WTC11 (cell line): Measurements from ENCODE around the gene SYPL1. TPM values are rescaled to one million over a fixed set of nuclear protein-coding genes. Genes with fewer than 3 reads are reported as not detected.

Source experiments
- ATAC-seq: fragments of 200-7000 bp; cut with Tn5 transposase; 2 replicates; pipeline ENCODE4 v1.10.0; 2021; ENCODE audit warnings: mild to moderate bottlenecking, moderate library complexity
- CTCF ChIA-PET: fragments of 300-600 bp; sonication (Branson Sonifier 250); formaldehyde crosslinking; loops from one replicate; lab custom pipeline; 2021; ENCODE audit warnings: antibody characterized with exemption; lab: Charles Lee
- POLR2A ChIA-PET: fragments of 350-600 bp; sonication (Branson Sonifier 250); formaldehyde crosslinking; loops from one replicate; lab custom pipeline; 2021; ENCODE audit warnings: antibody characterized with exemption; lab: Charles Lee
- DNase-seq: peaks from one replicate; pipeline ENCODE4 v3.0.0; 2021; ENCODE audit warnings: low spot score
- H3K27ac Mint-ChIP-seq: 2 replicates; pipeline ENCODE4 v1.8.0; 2021; ENCODE audit warnings: mixed read lengths
- H3K27me3 Mint-ChIP-seq: 2 replicates; pipeline ENCODE4 v1.8.0; 2021; ENCODE audit warnings: low read depth, mild to moderate bottlenecking, moderate library complexity, mixed read lengths
- H3K36me3 Mint-ChIP-seq: 2 replicates; pipeline ENCODE4 v1.8.0; 2021; ENCODE audit warnings: mixed read lengths
- H3K4me1 Mint-ChIP-seq: 2 replicates; pipeline ENCODE4 v1.8.0; 2022; ENCODE audit warnings: mixed read lengths
- H3K4me3 Mint-ChIP-seq: 2 replicates; pipeline ENCODE4 v1.8.0; 2021; ENCODE audit warnings: mild to moderate bottlenecking, moderate library complexity, mixed read lengths
- H3K9me3 Mint-ChIP-seq: 2 replicates; pipeline ENCODE4 v1.8.0; 2021; ENCODE audit warnings: mixed read lengths
- ETV6 ChIP-seq: sonication (generic); formaldehyde crosslinking; IDR thresholded peaks from 2 replicates; pipeline ENCODE4 v1.8.1; 2022; ENCODE audit warnings: mild to moderate bottlenecking, missing genetic modification reagents
- FOXK1 ChIP-seq: sonication (generic); formaldehyde crosslinking; IDR thresholded peaks from 2 replicates; pipeline ENCODE4 v1.8.0; 2022; ENCODE audit warnings: mild to moderate bottlenecking, moderate library complexity, missing genetic modification reagents
- SMAD3 ChIP-seq: sonication (generic); formaldehyde crosslinking; IDR thresholded peaks from 2 replicates; pipeline ENCODE4 v1.8.0; 2022; ENCODE audit warnings: missing genetic modification reagents, mild to moderate bottlenecking, borderline replicate concordance
- SP1 ChIP-seq: sonication (generic); formaldehyde crosslinking; conservative IDR thresholded peaks from 2 replicates; pipeline ENCODE4 v1.8.1; 2022; ENCODE audit warnings: missing genetic modification reagents
- TEAD1 ChIP-seq: sonication (generic); formaldehyde crosslinking; IDR thresholded peaks from 2 replicates; pipeline ENCODE4 v1.8.0; 2022; ENCODE audit warnings: mild to moderate bottlenecking, missing genetic modification reagents
- ZNF121 ChIP-seq: sonication (generic); formaldehyde crosslinking; IDR thresholded peaks from 2 replicates; pipeline ENCODE4 v1.8.0; 2023; ENCODE audit warnings: missing genetic modification reagents
- total RNA-seq: library from RNA; stranded (reverse); gene quantifications from 3 replicates; pipeline ENCODE4 v1.2.3, GENCODE V29; 2021
- TF ChIP-seq, protein P1 (sequence below): sonication (generic); formaldehyde crosslinking; IDR thresholded peaks from 2 replicates; pipeline ENCODE4 v1.8.0; 2022; ENCODE audit warnings: mild to moderate bottlenecking, missing genetic modification reagents
- TF ChIP-seq, protein P2 (sequence below): sonication (generic); formaldehyde crosslinking; IDR thresholded peaks from 2 replicates; pipeline ENCODE4 v1.8.0; 2022; ENCODE audit warnings: mild to moderate bottlenecking, missing genetic modification reagents
- TF ChIP-seq, protein P3 (sequence below): sonication (generic); formaldehyde crosslinking; IDR thresholded peaks from 2 replicates; pipeline ENCODE4 v1.8.0; 2023; ENCODE audit warnings: missing genetic modification reagents, mild to moderate bottlenecking, borderline replicate concordance
- TF ChIP-seq, protein P4 (sequence below): sonication (generic); formaldehyde crosslinking; IDR thresholded peaks from 2 replicates; pipeline ENCODE4 v1.8.0; 2022; ENCODE audit warnings: mild to moderate bottlenecking, missing genetic modification reagents
- TF ChIP-seq, protein P5 (sequence below): fragments of 250-450 bp; sonication (Bioruptor Pico); IDR thresholded peaks from 2 replicates; pipeline ENCODE4 v1.9.0; 2021; ENCODE audit warnings: mild to moderate bottlenecking, borderline replicate concordance
- TF ChIP-seq, protein P6 (sequence below): sonication (generic); formaldehyde crosslinking; IDR thresholded peaks from 2 replicates; pipeline ENCODE4 v1.8.1; 2022; ENCODE audit warnings: low read depth, missing genetic modification reagents, borderline replicate concordance
- TF ChIP-seq, protein P7 (sequence below): sonication (generic); formaldehyde crosslinking; IDR thresholded peaks from 2 replicates; pipeline ENCODE4 v1.8.1; 2023; ENCODE audit warnings: mild to moderate bottlenecking, missing genetic modification reagents, borderline replicate concordance
- TF ChIP-seq, protein P8 (sequence below): sonication (generic); formaldehyde crosslinking; IDR thresholded peaks from 2 replicates; pipeline ENCODE4 v1.8.1; 2022; ENCODE audit warnings: mild to moderate bottlenecking, moderate library complexity, missing genetic modification reagents

Gene SYPL1
- total RNA-seq, 1 experiment from 2014 or later = 54.8 TPM

DNA sequence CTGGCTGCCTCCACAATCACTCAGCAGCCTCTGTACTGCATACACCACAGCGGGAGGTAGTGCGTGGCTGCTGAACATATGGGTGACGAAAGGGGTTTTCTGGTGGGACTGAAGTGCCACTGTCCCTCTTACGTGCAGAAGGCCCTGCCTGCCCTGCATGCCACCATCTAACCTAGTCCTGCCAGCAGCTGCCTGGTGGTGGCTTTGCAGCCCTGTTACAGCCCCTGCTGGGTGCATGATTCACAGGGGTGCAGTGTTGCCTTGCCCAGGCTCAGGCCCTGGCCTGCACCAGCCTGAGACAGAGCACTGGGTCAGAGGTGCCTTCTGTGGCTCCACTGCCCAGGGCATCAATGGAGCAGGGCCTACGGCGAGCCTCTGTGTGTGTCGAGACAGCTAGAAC is 50.1 kb downstream of the SYPL1 start:
- Mint-ChIP-seq H3K4me1 (peaks cover 20% of the 10 kb centered on the region), H3K9me3 (peaks cover 12% of the 10 kb centered on the region), H3K27ac (peak overlapping the region; percentile 46; the same call in 1 of the 2 replicates), H3K27me3 (no peaks in the 10 kb centered on the region; the same call in none of the 2 replicates)
- ChIA-PET POLR2A (no interaction called here), CTCF (no interaction called here)
- DNase-seq = no peak
- TF ChIP-seq, protein P1, sequence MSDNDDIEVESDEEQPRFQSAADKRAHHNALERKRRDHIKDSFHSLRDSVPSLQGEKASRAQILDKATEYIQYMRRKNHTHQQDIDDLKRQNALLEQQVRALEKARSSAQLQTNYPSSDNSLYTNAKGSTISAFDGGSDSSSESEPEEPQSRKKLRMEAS (CRISPR knock-in tag) = no peak
- TF ChIP-seq SMAD3 (CRISPR knock-in tag) = no peak
- TF ChIP-seq, protein P2, sequence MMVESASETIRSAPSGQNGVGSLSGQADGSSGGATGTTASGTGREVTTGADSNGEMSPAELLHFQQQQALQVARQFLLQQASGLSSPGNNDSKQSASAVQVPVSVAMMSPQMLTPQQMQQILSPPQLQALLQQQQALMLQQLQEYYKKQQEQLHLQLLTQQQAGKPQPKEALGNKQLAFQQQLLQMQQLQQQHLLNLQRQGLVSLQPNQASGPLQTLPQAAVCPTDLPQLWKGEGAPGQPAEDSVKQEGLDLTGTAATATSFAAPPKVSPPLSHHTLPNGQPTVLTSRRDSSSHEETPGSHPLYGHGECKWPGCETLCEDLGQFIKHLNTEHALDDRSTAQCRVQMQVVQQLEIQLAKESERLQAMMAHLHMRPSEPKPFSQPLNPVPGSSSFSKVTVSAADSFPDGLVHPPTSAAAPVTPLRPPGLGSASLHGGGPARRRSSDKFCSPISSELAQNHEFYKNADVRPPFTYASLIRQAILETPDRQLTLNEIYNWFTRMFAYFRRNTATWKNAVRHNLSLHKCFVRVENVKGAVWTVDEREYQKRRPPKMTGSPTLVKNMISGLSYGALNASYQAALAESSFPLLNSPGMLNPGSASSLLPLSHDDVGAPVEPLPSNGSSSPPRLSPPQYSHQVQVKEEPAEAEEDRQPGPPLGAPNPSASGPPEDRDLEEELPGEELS (CRISPR knock-in tag) = no peak
- TF ChIP-seq, protein P3, sequence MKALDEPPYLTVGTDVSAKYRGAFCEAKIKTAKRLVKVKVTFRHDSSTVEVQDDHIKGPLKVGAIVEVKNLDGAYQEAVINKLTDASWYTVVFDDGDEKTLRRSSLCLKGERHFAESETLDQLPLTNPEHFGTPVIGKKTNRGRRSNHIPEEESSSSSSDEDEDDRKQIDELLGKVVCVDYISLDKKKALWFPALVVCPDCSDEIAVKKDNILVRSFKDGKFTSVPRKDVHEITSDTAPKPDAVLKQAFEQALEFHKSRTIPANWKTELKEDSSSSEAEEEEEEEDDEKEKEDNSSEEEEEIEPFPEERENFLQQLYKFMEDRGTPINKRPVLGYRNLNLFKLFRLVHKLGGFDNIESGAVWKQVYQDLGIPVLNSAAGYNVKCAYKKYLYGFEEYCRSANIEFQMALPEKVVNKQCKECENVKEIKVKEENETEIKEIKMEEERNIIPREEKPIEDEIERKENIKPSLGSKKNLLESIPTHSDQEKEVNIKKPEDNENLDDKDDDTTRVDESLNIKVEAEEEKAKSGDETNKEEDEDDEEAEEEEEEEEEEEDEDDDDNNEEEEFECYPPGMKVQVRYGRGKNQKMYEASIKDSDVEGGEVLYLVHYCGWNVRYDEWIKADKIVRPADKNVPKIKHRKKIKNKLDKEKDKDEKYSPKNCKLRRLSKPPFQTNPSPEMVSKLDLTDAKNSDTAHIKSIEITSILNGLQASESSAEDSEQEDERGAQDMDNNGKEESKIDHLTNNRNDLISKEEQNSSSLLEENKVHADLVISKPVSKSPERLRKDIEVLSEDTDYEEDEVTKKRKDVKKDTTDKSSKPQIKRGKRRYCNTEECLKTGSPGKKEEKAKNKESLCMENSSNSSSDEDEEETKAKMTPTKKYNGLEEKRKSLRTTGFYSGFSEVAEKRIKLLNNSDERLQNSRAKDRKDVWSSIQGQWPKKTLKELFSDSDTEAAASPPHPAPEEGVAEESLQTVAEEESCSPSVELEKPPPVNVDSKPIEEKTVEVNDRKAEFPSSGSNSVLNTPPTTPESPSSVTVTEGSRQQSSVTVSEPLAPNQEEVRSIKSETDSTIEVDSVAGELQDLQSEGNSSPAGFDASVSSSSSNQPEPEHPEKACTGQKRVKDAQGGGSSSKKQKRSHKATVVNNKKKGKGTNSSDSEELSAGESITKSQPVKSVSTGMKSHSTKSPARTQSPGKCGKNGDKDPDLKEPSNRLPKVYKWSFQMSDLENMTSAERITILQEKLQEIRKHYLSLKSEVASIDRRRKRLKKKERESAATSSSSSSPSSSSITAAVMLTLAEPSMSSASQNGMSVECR = no peak
- TF ChIP-seq, protein P4, sequence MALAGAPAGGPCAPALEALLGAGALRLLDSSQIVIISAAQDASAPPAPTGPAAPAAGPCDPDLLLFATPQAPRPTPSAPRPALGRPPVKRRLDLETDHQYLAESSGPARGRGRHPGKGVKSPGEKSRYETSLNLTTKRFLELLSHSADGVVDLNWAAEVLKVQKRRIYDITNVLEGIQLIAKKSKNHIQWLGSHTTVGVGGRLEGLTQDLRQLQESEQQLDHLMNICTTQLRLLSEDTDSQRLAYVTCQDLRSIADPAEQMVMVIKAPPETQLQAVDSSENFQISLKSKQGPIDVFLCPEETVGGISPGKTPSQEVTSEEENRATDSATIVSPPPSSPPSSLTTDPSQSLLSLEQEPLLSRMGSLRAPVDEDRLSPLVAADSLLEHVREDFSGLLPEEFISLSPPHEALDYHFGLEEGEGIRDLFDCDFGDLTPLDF (CRISPR knock-in tag) = no peak
- TF ChIP-seq, all 79 proteins: peak for 0
- Mint-ChIP-seq H3K36me3 (peaks cover 6% of the 10 kb centered on the region), H3K4me3 (no peak overlapping the region)
- no peak for ATAC-seq

DNA sequence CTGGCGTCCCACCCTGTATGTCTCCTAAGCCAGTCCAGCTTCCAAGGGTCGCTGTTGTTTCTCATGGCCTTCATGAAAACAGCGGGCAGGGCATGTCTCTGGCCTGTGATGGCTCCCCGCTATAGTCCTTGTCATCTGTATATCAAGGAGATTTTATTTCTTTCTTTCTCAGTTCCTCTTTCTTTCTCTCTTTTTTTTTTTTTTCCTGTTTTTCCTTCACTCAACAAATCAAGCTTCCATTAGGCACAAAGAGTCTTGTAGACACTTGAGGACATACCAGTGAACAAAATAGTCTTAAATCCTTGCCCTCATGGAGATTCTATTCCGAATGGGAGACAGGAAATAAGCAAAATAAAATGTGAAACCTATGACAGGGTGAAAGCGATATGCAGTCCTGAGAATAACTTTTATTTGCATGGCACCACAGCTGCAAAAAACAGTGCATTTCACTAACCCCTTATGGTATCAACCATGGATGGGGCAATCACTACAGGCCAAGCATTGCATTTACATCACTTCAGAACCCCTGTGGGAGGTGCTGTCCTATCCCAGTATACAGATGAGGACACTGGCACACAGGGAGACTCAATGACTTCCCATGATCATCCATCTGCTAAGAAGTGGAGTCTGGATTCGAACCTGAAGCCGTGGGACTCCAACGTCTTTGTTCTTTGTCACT is 50.7 kb downstream of the SYPL1 start:
- Mint-ChIP-seq H3K36me3 (peaks cover 9% of the 10 kb centered on the region), H3K4me1 (peaks cover 22% of the 10 kb centered on the region), H3K27me3 (no peaks in the 10 kb centered on the region; the same call in none of the 2 replicates), H3K27ac (no peak overlapping the region), H3K4me3 (no peak overlapping the region), H3K9me3 (peaks cover 16% of the 10 kb centered on the region)
- CTCF ChIA-PET = interaction anchor here (1.0 kb wide), 1 partner anchor 12 kb away, joined by 3 read pairs; no protein-coding TSS in a partner anchor
- ATAC-seq (no peak), DNase-seq (no peak)
- POLR2A ChIA-PET = no interaction called here
- TF ChIP-seq, protein P5, sequence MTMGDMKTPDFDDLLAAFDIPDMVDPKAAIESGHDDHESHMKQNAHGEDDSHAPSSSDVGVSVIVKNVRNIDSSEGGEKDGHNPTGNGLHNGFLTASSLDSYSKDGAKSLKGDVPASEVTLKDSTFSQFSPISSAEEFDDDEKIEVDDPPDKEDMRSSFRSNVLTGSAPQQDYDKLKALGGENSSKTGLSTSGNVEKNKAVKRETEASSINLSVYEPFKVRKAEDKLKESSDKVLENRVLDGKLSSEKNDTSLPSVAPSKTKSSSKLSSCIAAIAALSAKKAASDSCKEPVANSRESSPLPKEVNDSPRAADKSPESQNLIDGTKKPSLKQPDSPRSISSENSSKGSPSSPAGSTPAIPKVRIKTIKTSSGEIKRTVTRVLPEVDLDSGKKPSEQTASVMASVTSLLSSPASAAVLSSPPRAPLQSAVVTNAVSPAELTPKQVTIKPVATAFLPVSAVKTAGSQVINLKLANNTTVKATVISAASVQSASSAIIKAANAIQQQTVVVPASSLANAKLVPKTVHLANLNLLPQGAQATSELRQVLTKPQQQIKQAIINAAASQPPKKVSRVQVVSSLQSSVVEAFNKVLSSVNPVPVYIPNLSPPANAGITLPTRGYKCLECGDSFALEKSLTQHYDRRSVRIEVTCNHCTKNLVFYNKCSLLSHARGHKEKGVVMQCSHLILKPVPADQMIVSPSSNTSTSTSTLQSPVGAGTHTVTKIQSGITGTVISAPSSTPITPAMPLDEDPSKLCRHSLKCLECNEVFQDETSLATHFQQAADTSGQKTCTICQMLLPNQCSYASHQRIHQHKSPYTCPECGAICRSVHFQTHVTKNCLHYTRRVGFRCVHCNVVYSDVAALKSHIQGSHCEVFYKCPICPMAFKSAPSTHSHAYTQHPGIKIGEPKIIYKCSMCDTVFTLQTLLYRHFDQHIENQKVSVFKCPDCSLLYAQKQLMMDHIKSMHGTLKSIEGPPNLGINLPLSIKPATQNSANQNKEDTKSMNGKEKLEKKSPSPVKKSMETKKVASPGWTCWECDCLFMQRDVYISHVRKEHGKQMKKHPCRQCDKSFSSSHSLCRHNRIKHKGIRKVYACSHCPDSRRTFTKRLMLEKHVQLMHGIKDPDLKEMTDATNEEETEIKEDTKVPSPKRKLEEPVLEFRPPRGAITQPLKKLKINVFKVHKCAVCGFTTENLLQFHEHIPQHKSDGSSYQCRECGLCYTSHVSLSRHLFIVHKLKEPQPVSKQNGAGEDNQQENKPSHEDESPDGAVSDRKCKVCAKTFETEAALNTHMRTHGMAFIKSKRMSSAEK (CRISPR knock-in tag) = no peak
- no peak for TF ChIP-seq ZNF121 (CRISPR knock-in tag)
- TF ChIP-seq TEAD1 (CRISPR knock-in tag) = no peak
- no peak for TF ChIP-seq SP1 (CRISPR knock-in tag)
- TF ChIP-seq ETV6 (CRISPR knock-in tag) = no peak
- no peak for TF ChIP-seq FOXK1 (CRISPR knock-in tag)
- TF ChIP-seq, protein P6, sequence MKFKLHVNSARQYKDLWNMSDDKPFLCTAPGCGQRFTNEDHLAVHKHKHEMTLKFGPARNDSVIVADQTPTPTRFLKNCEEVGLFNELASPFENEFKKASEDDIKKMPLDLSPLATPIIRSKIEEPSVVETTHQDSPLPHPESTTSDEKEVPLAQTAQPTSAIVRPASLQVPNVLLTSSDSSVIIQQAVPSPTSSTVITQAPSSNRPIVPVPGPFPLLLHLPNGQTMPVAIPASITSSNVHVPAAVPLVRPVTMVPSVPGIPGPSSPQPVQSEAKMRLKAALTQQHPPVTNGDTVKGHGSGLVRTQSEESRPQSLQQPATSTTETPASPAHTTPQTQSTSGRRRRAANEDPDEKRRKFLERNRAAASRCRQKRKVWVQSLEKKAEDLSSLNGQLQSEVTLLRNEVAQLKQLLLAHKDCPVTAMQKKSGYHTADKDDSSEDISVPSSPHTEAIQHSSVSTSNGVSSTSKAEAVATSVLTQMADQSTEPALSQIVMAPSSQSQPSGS (CRISPR knock-in tag) = no peak
- TF ChIP-seq, protein P7, sequence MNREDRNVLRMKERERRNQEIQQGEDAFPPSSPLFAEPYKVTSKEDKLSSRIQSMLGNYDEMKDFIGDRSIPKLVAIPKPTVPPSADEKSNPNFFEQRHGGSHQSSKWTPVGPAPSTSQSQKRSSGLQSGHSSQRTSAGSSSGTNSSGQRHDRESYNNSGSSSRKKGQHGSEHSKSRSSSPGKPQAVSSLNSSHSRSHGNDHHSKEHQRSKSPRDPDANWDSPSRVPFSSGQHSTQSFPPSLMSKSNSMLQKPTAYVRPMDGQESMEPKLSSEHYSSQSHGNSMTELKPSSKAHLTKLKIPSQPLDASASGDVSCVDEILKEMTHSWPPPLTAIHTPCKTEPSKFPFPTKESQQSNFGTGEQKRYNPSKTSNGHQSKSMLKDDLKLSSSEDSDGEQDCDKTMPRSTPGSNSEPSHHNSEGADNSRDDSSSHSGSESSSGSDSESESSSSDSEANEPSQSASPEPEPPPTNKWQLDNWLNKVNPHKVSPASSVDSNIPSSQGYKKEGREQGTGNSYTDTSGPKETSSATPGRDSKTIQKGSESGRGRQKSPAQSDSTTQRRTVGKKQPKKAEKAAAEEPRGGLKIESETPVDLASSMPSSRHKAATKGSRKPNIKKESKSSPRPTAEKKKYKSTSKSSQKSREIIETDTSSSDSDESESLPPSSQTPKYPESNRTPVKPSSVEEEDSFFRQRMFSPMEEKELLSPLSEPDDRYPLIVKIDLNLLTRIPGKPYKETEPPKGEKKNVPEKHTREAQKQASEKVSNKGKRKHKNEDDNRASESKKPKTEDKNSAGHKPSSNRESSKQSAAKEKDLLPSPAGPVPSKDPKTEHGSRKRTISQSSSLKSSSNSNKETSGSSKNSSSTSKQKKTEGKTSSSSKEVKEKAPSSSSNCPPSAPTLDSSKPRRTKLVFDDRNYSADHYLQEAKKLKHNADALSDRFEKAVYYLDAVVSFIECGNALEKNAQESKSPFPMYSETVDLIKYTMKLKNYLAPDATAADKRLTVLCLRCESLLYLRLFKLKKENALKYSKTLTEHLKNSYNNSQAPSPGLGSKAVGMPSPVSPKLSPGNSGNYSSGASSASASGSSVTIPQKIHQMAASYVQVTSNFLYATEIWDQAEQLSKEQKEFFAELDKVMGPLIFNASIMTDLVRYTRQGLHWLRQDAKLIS (CRISPR knock-in tag) = no peak
- TF ChIP-seq, protein P8, sequence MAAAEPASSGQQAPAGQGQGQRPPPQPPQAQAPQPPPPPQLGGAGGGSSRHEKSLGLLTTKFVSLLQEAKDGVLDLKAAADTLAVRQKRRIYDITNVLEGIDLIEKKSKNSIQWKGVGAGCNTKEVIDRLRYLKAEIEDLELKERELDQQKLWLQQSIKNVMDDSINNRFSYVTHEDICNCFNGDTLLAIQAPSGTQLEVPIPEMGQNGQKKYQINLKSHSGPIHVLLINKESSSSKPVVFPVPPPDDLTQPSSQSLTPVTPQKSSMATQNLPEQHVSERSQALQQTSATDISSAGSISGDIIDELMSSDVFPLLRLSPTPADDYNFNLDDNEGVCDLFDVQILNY (CRISPR knock-in tag) = no peak
